ENCODE results near the gene NMS. TPM values are rescaled to one million over a fixed set of nuclear protein-coding genes. Genes with fewer than 3 reads are reported as not detected.

Gene NMS
- total RNA-seq, 1 donor from 2014 or later: not detected

DNA sequence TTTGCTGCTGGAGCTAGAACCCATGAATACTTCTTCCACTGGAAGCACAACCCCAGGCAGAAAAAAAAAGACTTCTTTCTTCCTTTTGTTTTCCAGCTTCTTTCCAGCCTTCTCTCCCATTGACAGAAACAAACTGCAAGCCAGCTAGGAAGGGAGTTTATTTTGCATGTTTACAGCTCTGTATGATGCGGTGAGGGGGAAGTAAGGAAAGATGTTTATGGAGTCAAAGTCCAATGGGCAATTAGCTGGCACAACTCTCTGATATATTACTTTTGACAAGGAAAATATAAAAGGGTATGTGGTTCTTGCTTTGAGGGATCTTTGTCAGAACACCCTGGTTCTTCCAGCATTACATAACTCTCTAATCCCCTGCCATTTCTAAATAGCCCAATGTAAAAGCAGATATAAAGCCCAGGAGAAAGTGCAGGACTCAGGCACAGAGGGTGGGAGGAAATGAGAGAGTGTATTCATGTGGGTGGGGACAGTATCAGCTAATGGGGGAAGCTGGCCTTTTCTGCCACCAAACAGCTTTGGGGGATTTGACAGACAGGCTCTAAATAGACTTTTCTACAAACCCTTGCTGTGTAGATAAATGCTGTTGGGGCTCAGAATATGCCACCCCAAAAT, 9.3 kb upstream of the NMS start:
- Histone ChIP-seq H3K9me3 (peaks cover 19% of the 10 kb centered on the region), H3K27me3 (no peaks in the 10 kb centered on the region), H3K4me1 (no peaks in the 10 kb centered on the region), H3K36me3 (no peaks in the 10 kb centered on the region), H3K4me3 (no peak overlapping the region), H3K27ac (no peak overlapping the region)
- TF ChIP-seq, protein P1, sequence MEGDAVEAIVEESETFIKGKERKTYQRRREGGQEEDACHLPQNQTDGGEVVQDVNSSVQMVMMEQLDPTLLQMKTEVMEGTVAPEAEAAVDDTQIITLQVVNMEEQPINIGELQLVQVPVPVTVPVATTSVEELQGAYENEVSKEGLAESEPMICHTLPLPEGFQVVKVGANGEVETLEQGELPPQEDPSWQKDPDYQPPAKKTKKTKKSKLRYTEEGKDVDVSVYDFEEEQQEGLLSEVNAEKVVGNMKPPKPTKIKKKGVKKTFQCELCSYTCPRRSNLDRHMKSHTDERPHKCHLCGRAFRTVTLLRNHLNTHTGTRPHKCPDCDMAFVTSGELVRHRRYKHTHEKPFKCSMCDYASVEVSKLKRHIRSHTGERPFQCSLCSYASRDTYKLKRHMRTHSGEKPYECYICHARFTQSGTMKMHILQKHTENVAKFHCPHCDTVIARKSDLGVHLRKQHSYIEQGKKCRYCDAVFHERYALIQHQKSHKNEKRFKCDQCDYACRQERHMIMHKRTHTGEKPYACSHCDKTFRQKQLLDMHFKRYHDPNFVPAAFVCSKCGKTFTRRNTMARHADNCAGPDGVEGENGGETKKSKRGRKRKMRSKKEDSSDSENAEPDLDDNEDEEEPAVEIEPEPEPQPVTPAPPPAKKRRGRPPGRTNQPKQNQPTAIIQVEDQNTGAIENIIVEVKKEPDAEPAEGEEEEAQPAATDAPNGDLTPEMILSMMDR (IDR thresholded peaks at IDR 0.05): no peak
- intact Hi-C loops (cut with DNase I): no loop called here
- ATAC-seq (no peak), DNase-seq (no peak)

DNA sequence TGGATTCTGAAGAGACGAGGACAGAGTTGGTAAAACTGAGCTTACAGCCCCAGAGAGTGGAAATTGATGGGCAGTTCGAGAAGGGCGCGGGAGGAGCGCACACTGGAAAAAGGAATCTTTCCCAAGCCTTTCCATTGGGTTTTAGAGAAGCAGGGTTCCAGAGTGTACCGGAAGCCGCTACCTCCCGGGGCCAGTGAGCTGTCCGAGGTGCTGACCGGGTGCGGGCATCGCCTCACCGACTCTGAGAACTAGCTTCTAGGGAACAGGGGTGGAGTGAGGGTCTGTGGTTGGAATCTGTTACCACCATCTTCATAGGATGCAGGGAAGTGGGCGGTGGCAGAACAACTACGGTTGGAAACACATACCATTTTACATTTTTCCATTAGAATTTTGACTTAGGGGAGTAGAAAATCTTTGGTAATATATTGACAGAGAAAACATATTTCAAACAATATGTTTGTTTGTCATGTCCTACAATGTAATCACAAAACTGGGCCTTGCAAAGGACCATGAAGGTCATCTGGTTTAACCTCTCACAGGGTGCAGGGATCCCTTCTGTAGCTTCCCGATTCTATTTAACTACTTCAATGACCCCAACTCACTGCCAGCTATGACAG, 724 bp downstream of the NMS start:
- TF ChIP-seq, protein P1 (IDR thresholded peaks at IDR 0.05): no peak
- no peak overlapping the region for H3K27ac ChIP-seq
- H3K4me3 ChIP-seq: no peak overlapping the region
- intact Hi-C loops (cut with DNase I): no loop called here
- H3K4me1 ChIP-seq: no peaks in the 10 kb centered on the region
- H3K27me3 ChIP-seq: peaks cover 24% of the 10 kb centered on the region
- ATAC-seq (peak; percentile 54), DNase-seq (no peak)
- H3K36me3 ChIP-seq: no peaks in the 10 kb centered on the region
- no peaks in the 10 kb centered on the region for H3K9me3 ChIP-seq

DNA sequence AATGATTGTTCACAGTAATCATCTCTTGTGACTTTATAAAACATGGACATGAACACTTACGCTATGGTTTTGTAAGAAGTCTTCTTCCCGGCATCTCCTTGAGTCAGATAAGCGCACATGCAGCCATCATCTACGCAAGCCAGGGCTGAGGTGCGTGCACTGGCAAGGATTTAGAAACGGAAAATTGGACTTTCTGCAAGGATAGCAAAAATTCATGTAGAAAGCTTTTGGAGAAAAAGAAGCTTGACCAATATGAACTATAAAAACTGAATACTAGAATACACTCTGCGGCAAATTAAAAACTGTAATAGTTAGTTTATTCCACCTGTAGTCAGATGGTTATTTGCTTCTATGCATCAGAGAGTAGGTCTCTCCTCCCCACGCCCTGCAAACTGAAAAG, 6.3 kb downstream of the NMS start:
- ATAC-seq: no peak
- TF ChIP-seq, protein P1 (IDR thresholded peaks at IDR 0.05): no peak

DNA sequence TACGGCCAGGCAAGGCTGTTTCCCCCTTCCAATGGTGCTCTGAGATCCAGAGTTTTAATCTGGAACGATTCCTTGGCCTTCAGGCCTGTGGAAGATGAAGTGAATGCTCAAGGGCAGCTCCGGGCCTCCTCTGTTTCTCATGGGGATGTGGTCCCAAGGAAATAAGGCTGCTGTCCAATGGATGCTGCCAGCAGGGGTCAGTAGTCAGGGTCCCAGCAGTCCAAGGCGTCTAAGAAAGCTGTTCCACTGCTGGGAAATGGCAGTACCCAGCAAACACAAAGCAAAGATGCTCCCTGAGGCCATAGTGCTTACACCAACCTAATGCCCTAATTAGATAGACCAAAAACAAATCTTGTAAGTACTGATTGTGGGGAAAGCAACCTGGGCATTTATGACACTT, 12.5 kb downstream of the NMS start:
- Histone ChIP-seq H3K4me1 (no peaks in the 10 kb centered on the region), H3K9me3 (no peaks in the 10 kb centered on the region), H3K27me3 (no peaks in the 10 kb centered on the region), H3K4me3 (no peak overlapping the region), H3K27ac (no peak overlapping the region), H3K36me3 (no peaks in the 10 kb centered on the region)
- intact Hi-C loops (cut with DNase I): no loop called here
- no peak for DNase-seq
- peak; percentile 15 for ATAC-seq
- TF ChIP-seq, protein P1 (IDR thresholded peaks at IDR 0.05): peak; percentile 14

More for the DNA sequence above, 6.3 kb downstream of the NMS start:
- Histone ChIP-seq H3K27me3 (no peaks in the 10 kb centered on the region), H3K4me1 (no peaks in the 10 kb centered on the region), H3K27ac (no peak overlapping the region), H3K9me3 (no peaks in the 10 kb centered on the region), H3K36me3 (no peaks in the 10 kb centered on the region), H3K4me3 (no peak overlapping the region)
- intact Hi-C loops (cut with DNase I): no loop called here
- DNase-seq: no peak

DNA sequence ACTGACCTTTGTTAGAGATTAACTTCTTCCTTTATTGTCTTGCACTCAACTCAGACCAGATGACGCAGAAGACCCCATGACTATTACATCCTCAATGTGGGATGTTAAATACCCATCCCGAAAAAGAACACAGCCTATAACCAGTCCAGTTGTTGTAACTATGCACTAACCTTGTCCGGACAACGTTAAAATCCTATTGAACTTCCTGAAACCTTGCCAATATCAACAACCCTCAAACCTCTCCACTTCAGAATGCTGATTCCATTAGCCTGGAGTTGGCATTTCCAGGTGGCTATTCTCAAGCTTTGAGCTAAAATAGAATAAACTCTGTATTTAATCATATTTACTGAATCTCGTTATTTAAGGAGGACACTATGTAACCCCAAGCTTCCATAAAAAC, 13.6 kb downstream of the NMS start:
- intact Hi-C loops (cut with DNase I): no loop called here
- H3K36me3 ChIP-seq: no peaks in the 10 kb centered on the region
- ATAC-seq (peak; percentile 42), DNase-seq (no peak)
- no peak overlapping the region for H3K27ac ChIP-seq
- TF ChIP-seq, protein P1 (IDR thresholded peaks at IDR 0.05): no peak
- no peak overlapping the region for H3K4me3 ChIP-seq
- no peaks in the 10 kb centered on the region for H3K9me3 ChIP-seq
- no peaks in the 10 kb centered on the region for H3K4me1 ChIP-seq
- no peaks in the 10 kb centered on the region for H3K27me3 ChIP-seq

All from upper lobe of right lung (tissue), 1 donor.